C4-2B (cell line): ENCODE measurements around the gene RCHY1.

Experiments
- ZFX ChIP-seq: fragments of 450-650 bp; IDR thresholded peaks from 2 replicates; pipeline ENCODE4 v1.6.1; 2017
- TF ChIP-seq, protein P1 (sequence below): fragments of 450-650 bp; conservative IDR thresholded peaks from 2 replicates; pipeline ENCODE4 v1.5.1; 2017; ENCODE audit warnings: mild to moderate bottlenecking

GRCh38 chr4:75527482-75527881 is 13.3 kb upstream of the RCHY1 start:
- TF ChIP-seq, protein P1, sequence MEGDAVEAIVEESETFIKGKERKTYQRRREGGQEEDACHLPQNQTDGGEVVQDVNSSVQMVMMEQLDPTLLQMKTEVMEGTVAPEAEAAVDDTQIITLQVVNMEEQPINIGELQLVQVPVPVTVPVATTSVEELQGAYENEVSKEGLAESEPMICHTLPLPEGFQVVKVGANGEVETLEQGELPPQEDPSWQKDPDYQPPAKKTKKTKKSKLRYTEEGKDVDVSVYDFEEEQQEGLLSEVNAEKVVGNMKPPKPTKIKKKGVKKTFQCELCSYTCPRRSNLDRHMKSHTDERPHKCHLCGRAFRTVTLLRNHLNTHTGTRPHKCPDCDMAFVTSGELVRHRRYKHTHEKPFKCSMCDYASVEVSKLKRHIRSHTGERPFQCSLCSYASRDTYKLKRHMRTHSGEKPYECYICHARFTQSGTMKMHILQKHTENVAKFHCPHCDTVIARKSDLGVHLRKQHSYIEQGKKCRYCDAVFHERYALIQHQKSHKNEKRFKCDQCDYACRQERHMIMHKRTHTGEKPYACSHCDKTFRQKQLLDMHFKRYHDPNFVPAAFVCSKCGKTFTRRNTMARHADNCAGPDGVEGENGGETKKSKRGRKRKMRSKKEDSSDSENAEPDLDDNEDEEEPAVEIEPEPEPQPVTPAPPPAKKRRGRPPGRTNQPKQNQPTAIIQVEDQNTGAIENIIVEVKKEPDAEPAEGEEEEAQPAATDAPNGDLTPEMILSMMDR, result no peak
- TF ChIP-seq ZFX, result no peak
